Activated gamma-delta T cell treated with anti-CD3 and anti-CD28 coated beads, Interleukin-2, amount 50 U/mL, for 16 hours (primary cell): ENCODE data around the gene HCAR1.
"Not testable (repeated sequence)": the region's sequence is repeated elsewhere in the genome, so short reads cannot be mapped to it uniquely, and the experiment has no call there.

Experiments used
- DNase-seq: peaks from one replicate; pipeline ENCODE4 v3.0.0-alpha.2; 2020; ENCODE audit warnings: low read depth

Gene HCAR1

GRCh38 chr12:122721057-122721545, 9.5 kb downstream of the HCAR1 start:
- no peak for DNase-seq

GRCh38 chr12:122716658-122717057, 14.0 kb downstream of the HCAR1 start, which contains the start of gene HCAR3:
HCAR3 (minus strand) TSS chr12:122716811; CDS start chr12:122716737, 74 bp downstream.
- not testable (repeated sequence) for DNase-seq

- DNase-seq, result not testable (repeated sequence)
These were observed 15.4 kb downstream of the HCAR1 start for GRCh38 chr12:122715211-122715610.

- DNase-seq, result not testable (repeated sequence)
These were observed 17.0 kb downstream of the HCAR1 start for GRCh38 chr12:122713491-122714188.

GRCh38 chr12:122711266-122711665, 19.4 kb downstream of the HCAR1 start:
- not testable (repeated sequence) for DNase-seq

- not testable (repeated sequence) for DNase-seq
These were observed 20.3 kb downstream of the HCAR1 start for GRCh38 chr12:122710341-122710740.

- DNase-seq, result not testable (repeated sequence)
These were observed 21.4 kb downstream of the HCAR1 start for GRCh38 chr12:122709287-122709686.

- not testable (repeated sequence) for DNase-seq
These were observed 26.8 kb downstream of the HCAR1 start for GRCh38 chr12:122703841-122704240.

- DNase-seq, result not testable (repeated sequence)
These were observed 27.6 kb downstream of the HCAR1 start, which contains the start of gene HCAR2 for GRCh38 chr12:122702890-122703611. HCAR2 (minus strand) TSS chr12:122703357; CDS start chr12:122703283, 74 bp downstream.

GRCh38 chr12:122701481-122701880, 29.2 kb downstream of the HCAR1 start:
- DNase-seq, result not testable (repeated sequence)

- not testable (repeated sequence) for DNase-seq
These were observed 30.5 kb downstream of the HCAR1 start for GRCh38 chr12:122700038-122700710.

GRCh38 chr12:122696922-122697321, 33.7 kb downstream of the HCAR1 start:
- not testable (repeated sequence) for DNase-seq

GRCh38 chr12:122691566-122691965, 39.1 kb downstream of the HCAR1 start:
- no peak for DNase-seq

GRCh38 chr12:122688291-122688690, 42.4 kb downstream of the HCAR1 start:
- no peak for DNase-seq

- DNase-seq, result no peak
These were observed 43.6 kb downstream of the HCAR1 start for GRCh38 chr12:122687086-122687485.

GRCh38 chr12:122686538-122686937, 44.1 kb downstream of the HCAR1 start:
- DNase-seq, result no peak

- no peak for DNase-seq
These were observed 46.3 kb downstream of the HCAR1 start for GRCh38 chr12:122684297-122684813.

- no peak for DNase-seq
These were observed 48.8 kb downstream of the HCAR1 start for GRCh38 chr12:122681814-122682213.

GRCh38 chr12:122680989-122681388, 49.7 kb downstream of the HCAR1 start:
- DNase-seq, result not testable (repeated sequence)

GRCh38 chr12:122676781-122677180, 53.9 kb downstream of the HCAR1 start:
- not testable (repeated sequence) for DNase-seq
